Thyroid gland (tissue), 4 donors: Measurements from ENCODE around the gene SRP54. TPM values are rescaled to one million over a fixed set of nuclear protein-coding genes. Genes with fewer than 3 reads are reported as not detected.
"Not testable (repeated sequence)": the region's sequence is repeated elsewhere in the genome, so short reads cannot be mapped to it uniquely, and the experiment has no call there.

Experiments
- DNase-seq, 2 donors: peaks; one replicate each; pipeline ENCODE4 v3.0.0-alpha.2; 2019
- H3K27ac ChIP-seq, 3 donors: fragments of 200-600 bp; sonication (generic); 1 replicate in 2 of 3; 2 replicates in 1 of 3; pipeline ENCODE4 v1.5.1; 2016 to 2019; ENCODE audit warnings: mild to moderate bottlenecking in 1 of 3, moderate library complexity in 1 of 3
- H3K27me3 ChIP-seq: fragments of 200-600 bp; sonication (generic); one replicate; pipeline ENCODE4 v1.5.1; 2019
- H3K36me3 ChIP-seq, 2 donors: fragments of 200-600 bp; sonication (generic); one replicate each; pipeline ENCODE4 v1.5.1; 2016 to 2019
- H3K4me1 ChIP-seq, 2 donors: fragments of 200-600 bp; sonication (generic); one replicate each; pipeline ENCODE4 v1.5.1; 2017 to 2019
- H3K4me3 ChIP-seq, 3 donors: fragments of 200-600 bp; sonication (generic); replicated peaks in 1 of 3; 1 replicate in 2 of 3; 2 replicates in 1 of 3; pipeline ENCODE4 v1.5.1; 2016; ENCODE audit warnings: mild to moderate bottlenecking in 1 of 3
- H3K9me3 ChIP-seq: fragments of 200-600 bp; sonication (generic); one replicate; pipeline ENCODE4 v1.5.1; 2017
- POLR2A ChIP-seq, 2 donors: fragments of 450-650 bp; IDR thresholded peaks; one replicate each; pipeline ENCODE4 v1.6.1; 2017; ENCODE audit warnings: antibody characterized with exemption in 2 of 2, mild to moderate bottlenecking in 2 of 2, moderate library complexity in 1 of 2
- WGBS, 2 donors: methylation state at CpG; one replicate each; pipeline ENCODE4 v1.1.5; 2017; 5-methylcytosine and 5-hydroxymethylcytosine counted together
- intact Hi-C: fragments of 100-400 bp; cut with DNase I; formaldehyde crosslinking; loops from one replicate; pipeline ENCODE4 v1.15.1; 2023
- total RNA-seq, 4 donors: library from RNA; depleted of rRNA; stranded (reverse); fragments of >200 nt; gene quantifications; one replicate each; pipeline ENCODE4 v1.2.3, GENCODE V29; 2016
- TF ChIP-seq, protein P1 (sequence below), 6 experiments: fragments of 200-600 bp in 3 of 6; fragments of 450-650 bp in 3 of 6; sonication (generic) in 3 of 6; IDR thresholded peaks; one replicate each; pipeline ENCODE4 v1.5.1; 2016 to 2019; ENCODE audit warnings: antibody characterized with exemption in 6 of 6, mild to moderate bottlenecking in 2 of 6, inconsistent platforms in 1 of 6, moderate library complexity in 1 of 6

Gene SRP54
- total RNA-seq, 4 donors from 2014 or later = 58.5 to 122 (median 79.7) TPM

DNA sequence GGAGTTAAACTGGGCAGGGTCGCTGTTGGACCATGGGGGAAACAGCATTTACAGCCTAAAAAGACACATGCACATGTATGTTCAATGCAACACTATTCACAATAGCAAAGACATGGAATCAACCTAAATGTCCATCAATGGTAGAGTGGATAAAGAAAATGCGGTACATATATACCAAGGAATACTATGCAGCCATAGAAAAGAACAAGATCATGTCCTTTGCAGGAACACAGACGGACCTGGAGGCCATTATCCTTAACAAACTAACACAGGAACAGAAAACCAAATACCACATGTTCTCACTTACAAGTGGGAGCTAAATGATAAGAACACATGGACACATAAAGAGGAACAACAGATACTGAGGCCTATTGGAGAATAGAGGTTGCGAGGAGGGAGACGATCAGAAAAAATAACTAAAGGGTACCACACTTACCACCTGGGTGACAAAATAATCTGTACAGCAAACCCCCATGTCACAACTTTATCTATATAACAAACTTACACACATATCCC, 25.0 kb upstream of the SRP54 start:
- TF ChIP-seq POLR2A (IDR thresholded peaks at IDR 0.05) = no peak
- TF ChIP-seq, protein P1, sequence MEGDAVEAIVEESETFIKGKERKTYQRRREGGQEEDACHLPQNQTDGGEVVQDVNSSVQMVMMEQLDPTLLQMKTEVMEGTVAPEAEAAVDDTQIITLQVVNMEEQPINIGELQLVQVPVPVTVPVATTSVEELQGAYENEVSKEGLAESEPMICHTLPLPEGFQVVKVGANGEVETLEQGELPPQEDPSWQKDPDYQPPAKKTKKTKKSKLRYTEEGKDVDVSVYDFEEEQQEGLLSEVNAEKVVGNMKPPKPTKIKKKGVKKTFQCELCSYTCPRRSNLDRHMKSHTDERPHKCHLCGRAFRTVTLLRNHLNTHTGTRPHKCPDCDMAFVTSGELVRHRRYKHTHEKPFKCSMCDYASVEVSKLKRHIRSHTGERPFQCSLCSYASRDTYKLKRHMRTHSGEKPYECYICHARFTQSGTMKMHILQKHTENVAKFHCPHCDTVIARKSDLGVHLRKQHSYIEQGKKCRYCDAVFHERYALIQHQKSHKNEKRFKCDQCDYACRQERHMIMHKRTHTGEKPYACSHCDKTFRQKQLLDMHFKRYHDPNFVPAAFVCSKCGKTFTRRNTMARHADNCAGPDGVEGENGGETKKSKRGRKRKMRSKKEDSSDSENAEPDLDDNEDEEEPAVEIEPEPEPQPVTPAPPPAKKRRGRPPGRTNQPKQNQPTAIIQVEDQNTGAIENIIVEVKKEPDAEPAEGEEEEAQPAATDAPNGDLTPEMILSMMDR (IDR thresholded peaks at IDR 0.05) = no peak
- no peaks in the 10 kb centered on the region for H3K4me1 ChIP-seq
- H3K27ac ChIP-seq = no peak overlapping the region
- 96 to 98% methylated on average over 5 of the region's 5 CpGs for WGBS, 2 donors
- no peaks in the 10 kb centered on the region for H3K27me3 ChIP-seq
- DNase-seq = no peak
- intact Hi-C loops = no loop called here
- no peaks in the 10 kb centered on the region for H3K36me3 ChIP-seq
- H3K4me3 ChIP-seq = no peak overlapping the region
- H3K9me3 ChIP-seq = no peaks in the 10 kb centered on the region

DNA sequence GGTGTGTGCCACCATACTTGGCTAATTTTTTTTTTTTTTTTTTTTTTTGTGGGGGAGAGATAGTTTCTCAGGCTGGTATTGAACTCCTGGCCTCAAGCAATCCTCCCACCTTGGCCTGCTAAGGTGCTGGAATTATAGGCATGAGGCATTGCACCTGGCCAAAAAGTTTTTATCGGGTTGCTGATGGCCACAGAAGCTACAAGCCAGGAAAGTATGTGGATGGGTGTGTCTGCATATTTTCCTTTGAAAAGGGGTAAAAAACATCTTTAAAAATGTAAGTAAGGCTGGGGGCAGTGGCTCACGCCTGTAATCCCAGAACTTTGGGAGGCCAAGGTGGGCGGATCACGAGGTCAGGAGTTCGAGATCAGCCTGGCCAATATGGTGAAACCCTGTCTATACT, 20.7 kb upstream of the SRP54 start:
- H3K9me3 ChIP-seq, H3K36me3 ChIP-seq, H3K27ac ChIP-seq, H3K4me3 ChIP-seq, DNase-seq, intact Hi-C loops, H3K4me1 ChIP-seq, H3K27me3 ChIP-seq: not testable (repeated sequence)
- WGBS, 2 donors = 95 to 96% methylated on average over 5 of the region's 5 CpGs

DNA sequence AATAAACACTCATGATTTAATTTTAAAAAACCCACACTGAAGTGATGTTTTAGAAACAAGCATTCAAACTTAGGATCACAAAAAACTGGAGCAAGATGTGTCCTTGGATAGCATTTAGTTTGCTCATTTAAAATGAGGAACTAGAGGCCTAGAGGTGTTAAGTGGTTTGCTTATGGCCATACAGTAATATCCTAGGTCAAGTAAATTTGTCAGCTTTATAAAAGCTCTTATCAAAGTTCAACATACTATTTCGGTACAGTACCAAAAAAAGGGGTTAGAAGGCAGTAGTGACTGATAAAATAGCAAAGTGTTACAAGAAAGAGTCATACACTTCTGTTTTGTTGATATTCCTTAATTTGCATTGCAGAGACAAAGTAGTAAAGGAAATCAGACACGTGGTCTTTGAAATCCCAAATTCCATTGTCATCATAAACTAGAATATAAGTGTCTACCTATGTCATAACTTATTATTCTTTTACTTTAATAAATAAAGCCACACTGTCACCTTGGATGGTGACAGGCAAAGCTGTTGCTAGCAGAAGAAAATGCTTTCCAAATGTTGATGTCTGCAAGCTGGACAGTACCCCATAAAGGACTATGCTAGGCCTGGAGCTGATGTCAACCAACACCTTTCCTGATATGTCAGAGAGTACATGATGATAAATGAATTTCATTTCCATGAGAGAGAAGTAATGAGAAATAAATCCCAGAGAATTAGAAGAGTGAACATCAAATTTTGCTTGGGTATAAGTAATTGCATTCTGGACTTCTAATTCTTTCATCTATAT, 17.6 kb upstream of the SRP54 start:
- no peak for DNase-seq
- WGBS, 2 donors = 91% methylated on average over 2 of the region's 2 CpGs
- Histone ChIP-seq H3K9me3 (no peaks in the 10 kb centered on the region), H3K4me3 (no peak overlapping the region), H3K4me1 (no peaks in the 10 kb centered on the region), H3K27me3 (no peaks in the 10 kb centered on the region), H3K27ac (no peak overlapping the region), H3K36me3 (no peaks in the 10 kb centered on the region)
- no peak for TF ChIP-seq POLR2A (IDR thresholded peaks at IDR 0.05)
- TF ChIP-seq, protein P1 (IDR thresholded peaks at IDR 0.05) = no peak
- intact Hi-C loops = no loop called here

DNA sequence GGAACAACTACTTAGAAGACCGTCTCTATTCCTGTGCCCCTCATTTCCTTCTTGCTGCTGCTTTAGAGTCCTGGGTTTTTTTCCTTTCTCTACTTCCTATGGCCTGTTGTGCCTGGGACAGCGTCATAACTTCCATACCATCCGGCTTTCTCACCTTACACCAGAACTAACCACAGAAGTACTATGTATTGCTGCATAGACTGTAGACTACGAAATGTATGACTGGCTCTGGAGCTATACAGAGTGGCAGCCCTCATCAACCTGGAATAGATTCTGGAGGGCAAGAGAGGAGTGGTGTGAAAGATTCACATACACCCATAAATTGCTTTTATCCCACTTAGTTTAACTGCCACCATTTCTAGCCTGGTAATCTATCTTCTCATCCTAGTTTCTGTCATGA, 16.9 kb upstream of the SRP54 start:
- no peaks in the 10 kb centered on the region for H3K9me3 ChIP-seq
- H3K4me1 ChIP-seq = no peaks in the 10 kb centered on the region
- DNase-seq = no peak
- intact Hi-C loops = no loop called here
- no peaks in the 10 kb centered on the region for H3K36me3 ChIP-seq
- 93 to 96% methylated on average over 4 of the region's 4 CpGs for WGBS, 2 donors
- H3K27me3 ChIP-seq = no peaks in the 10 kb centered on the region
- TF ChIP-seq, protein P1 (IDR thresholded peaks at IDR 0.05) = no peak
- no peak for TF ChIP-seq POLR2A (IDR thresholded peaks at IDR 0.05)
- no peak overlapping the region for H3K4me3 ChIP-seq
- no peak overlapping the region for H3K27ac ChIP-seq

DNA sequence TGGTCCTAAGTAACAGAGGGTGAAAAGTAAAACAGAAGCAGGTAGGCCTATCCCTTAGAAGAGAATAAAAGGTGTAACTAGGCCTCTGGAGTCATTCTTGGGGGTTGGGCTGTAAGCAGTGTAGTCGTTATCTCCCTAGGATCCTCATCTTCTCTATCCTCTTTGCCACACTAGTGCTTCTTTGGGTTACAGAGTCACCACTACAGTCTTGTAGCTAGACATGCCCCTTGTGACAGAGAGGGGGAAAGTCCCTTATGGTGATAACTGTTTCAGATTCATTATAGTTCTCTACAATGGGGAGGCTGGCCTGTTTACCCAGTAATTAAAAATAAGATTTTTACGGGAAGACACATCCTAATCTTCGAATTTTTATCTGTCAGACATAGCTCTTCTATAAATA, 16.4 kb upstream of the SRP54 start:
- Histone ChIP-seq H3K4me3 (no peak overlapping the region), H3K27me3 (no peaks in the 10 kb centered on the region), H3K4me1 (no peaks in the 10 kb centered on the region), H3K36me3 (no peaks in the 10 kb centered on the region), H3K27ac (no peak overlapping the region), H3K9me3 (no peaks in the 10 kb centered on the region)
- intact Hi-C loops = no loop called here
- TF ChIP-seq, protein P1 (IDR thresholded peaks at IDR 0.05) = no peak
- TF ChIP-seq POLR2A (IDR thresholded peaks at IDR 0.05) = no peak
- no peak for DNase-seq
- 86 to 89% methylated on average over 3 of the region's 3 CpGs for WGBS, 2 donors
